SIG-M5 treated with dmso at 0.1 percent for 504 hours (cell line): Measurements from ENCODE around the gene GPR137.
"Not testable (repeated sequence)": the region's sequence is repeated elsewhere in the genome, so short reads cannot be mapped to it uniquely, and the experiment has no call there.

Source experiments
- DNase-seq: peaks from one replicate; lab custom pipeline; 2025; ENCODE audit not compliant: unreplicated experiment; lab: John Stamatoyannopoulos, UW

The GPR137 gene

GRCh38 chr11:64299847-64300648 is 14.4 kb downstream of the GPR137 start, which contains the start of gene CATSPERZ:
Gene CATSPERZ (plus strand): TSS chr11:64300358. CDS start chr11:64300411, 53 bp downstream.
- no peak for DNase-seq

GRCh38 chr11:64303109-64304031 is 17.7 kb downstream of the GPR137 start:
- DNase-seq = no peak

- DNase-seq = no peak
These were observed 18.3 kb downstream of the GPR137 start for GRCh38 chr11:64304032-64304315.

- peak; percentile 89 for DNase-seq
These were observed 18.8 kb downstream of the GPR137 start for GRCh38 chr11:64304316-64305072.

GRCh38 chr11:64305075-64305690 is 19.5 kb downstream of the GPR137 start, which contains the start of gene ESRRA:
Gene ESRRA (plus strand): TSS chr11:64305524. CDS start chr11:64307180, 1,656 bp downstream.
- DNase-seq = peak; percentile 98

GRCh38 chr11:64305691-64306562 is 20.3 kb downstream of the GPR137 start:
- peak; percentile 77 for DNase-seq

- no peak for DNase-seq
These were observed 20.9 kb downstream of the GPR137 start for GRCh38 chr11:64306563-64306875.

- DNase-seq = no peak
These were observed 21.4 kb downstream of the GPR137 start for GRCh38 chr11:64306876-64307622.

- not testable (repeated sequence) for DNase-seq
These were observed 22.1 kb downstream of the GPR137 start for GRCh38 chr11:64307795-64308194.

GRCh38 chr11:64312947-64313346 is 27.3 kb downstream of the GPR137 start:
- no peak for DNase-seq

GRCh38 chr11:64313491-64314145 is 28.0 kb downstream of the GPR137 start:
- no peak for DNase-seq

GRCh38 chr11:64314146-64314804 is 28.6 kb downstream of the GPR137 start:
- no peak for DNase-seq

GRCh38 chr11:64314805-64315561 is 29.3 kb downstream of the GPR137 start:
- DNase-seq = no peak

- DNase-seq = not testable (repeated sequence)
These were observed 30.2 kb downstream of the GPR137 start for GRCh38 chr11:64315667-64316526.

- no peak for DNase-seq
These were observed 31.1 kb downstream of the GPR137 start for GRCh38 chr11:64316672-64317324.
